Testis (tissue), 2 donors: Measurements from ENCODE around the gene XPNPEP3.

Experiments used
- POLR2A ChIP-seq: fragments of 450-650 bp; IDR thresholded peaks from one replicate; pipeline ENCODE4 v1.6.1; 2017; ENCODE audit warnings: antibody characterized with exemption, mild to moderate bottlenecking, moderate library complexity
- TF ChIP-seq, protein P1 (sequence below), 3 experiments: fragments of 450-650 bp in 2 of 3; fragments of 200-600 bp in 1 of 3; sonication (generic) in 1 of 3; IDR thresholded peaks; one replicate each; pipeline ENCODE4 v1.5.1; 2016 to 2019; ENCODE audit warnings: antibody characterized with exemption in 3 of 3, mild to moderate bottlenecking in 2 of 3, moderate library complexity in 1 of 3

GRCh38 chr22:40928657-40929056, 71.7 kb downstream of the XPNPEP3 start:
- TF ChIP-seq, protein P1, sequence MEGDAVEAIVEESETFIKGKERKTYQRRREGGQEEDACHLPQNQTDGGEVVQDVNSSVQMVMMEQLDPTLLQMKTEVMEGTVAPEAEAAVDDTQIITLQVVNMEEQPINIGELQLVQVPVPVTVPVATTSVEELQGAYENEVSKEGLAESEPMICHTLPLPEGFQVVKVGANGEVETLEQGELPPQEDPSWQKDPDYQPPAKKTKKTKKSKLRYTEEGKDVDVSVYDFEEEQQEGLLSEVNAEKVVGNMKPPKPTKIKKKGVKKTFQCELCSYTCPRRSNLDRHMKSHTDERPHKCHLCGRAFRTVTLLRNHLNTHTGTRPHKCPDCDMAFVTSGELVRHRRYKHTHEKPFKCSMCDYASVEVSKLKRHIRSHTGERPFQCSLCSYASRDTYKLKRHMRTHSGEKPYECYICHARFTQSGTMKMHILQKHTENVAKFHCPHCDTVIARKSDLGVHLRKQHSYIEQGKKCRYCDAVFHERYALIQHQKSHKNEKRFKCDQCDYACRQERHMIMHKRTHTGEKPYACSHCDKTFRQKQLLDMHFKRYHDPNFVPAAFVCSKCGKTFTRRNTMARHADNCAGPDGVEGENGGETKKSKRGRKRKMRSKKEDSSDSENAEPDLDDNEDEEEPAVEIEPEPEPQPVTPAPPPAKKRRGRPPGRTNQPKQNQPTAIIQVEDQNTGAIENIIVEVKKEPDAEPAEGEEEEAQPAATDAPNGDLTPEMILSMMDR (IDR thresholded peaks at IDR 0.05) = no peak
- TF ChIP-seq POLR2A = no peak
